ENCODE data around the gene TNIK. TPM values are rescaled to one million over a fixed set of nuclear protein-coding genes. Genes with fewer than 3 reads are reported as not detected.
"Not testable (repeated sequence)": the region's sequence is repeated elsewhere in the genome, so short reads cannot be mapped to it uniquely, and the experiment has no call there.

TNIK gene
- total RNA-seq, 1 donor from 2014 or later, result 33.9 TPM

DNA sequence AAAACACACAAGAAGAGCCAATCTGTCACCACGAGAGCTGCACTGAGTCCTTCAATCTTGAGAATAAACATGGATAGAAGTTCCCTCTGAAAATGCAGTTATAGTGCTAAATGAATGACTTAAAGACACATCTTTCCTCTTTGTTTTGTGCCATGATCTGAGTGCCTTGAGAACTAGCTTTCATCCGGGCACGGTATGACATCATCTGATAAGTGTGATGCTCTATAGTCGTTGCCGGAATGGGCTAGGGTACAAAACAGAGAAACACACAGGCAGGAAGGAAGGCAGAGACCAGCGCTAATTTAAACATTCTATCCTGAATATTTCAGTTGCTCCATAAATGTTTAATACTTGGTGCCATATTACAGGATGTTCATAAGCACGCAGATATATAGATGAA is 146.5 kb downstream of the TNIK start:
- DNase-seq (ENCODE audit: low spot score), result no peak

GRCh38 chr3:171312741-171313140 is 147.5 kb downstream of the TNIK start:
- DNase-seq (ENCODE audit: low spot score), result no peak

DNA sequence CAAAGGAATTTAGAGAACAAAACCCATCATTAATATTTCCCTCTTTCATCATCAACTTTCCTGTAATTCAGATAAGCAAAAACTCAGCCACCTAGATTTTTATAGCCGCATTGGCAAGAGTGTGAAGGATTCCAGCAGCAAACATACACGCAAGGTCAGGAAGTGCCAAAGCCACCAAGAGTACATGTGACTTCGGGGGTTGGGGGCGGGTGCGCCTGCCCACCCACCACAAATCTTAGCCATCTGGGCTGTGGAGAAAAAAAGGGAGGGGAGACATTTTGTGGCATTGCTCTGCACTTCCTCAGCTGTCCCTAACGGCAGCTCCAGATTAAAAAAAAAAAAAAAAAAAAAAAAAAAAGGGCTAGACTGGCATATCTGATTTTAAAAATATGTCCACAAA is 148.4 kb downstream of the TNIK start:
- DNase-seq (ENCODE audit: low spot score), result no peak

- DNase-seq (ENCODE audit: low spot score), result no peak
Observed at GRCh38 chr3:171309906-171310359, 150.3 kb downstream of the TNIK start.

DNA sequence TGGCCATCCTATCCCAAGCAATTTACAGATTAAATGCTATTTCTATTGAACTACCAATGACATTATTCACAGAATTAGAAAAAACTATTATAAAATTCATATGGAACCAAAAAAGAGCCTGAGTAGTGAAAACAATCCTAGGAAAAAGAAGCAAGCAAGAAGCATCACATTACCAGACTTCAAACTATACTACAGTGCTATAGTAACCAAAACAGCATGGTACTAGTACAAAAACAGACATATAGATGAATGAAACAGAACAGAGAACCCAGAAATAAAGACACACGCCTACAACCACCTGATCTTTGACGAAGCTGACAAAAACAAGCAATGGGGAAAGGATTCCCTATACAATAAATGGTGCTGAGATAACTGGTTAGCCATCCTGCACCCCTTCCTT is 152.2 kb downstream of the TNIK start:
- DNase-seq (ENCODE audit: low spot score), result no peak

GRCh38 chr3:171307046-171307585 is 153.1 kb downstream of the TNIK start:
- DNase-seq (ENCODE audit: low spot score), result no peak

GRCh38 chr3:171306631-171307030 is 153.6 kb downstream of the TNIK start:
- peak; percentile 70 for DNase-seq (ENCODE audit: low spot score)

DNA sequence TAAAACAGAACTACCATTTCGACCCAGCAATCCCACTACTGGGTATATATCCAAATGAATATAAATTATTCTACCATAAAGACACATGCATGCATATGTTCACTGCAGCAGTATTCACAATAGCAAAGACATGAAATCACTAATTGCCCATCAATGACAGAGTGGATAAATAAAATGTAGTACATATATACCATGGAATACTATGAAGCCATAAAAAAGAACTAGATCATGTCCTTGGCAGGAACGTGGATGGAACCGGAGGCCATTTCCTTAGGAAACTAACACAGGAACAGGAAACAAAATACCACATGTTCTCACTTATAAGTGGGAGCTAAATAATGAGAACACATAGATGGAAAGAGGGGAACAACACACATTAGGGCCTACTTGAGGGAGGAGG is 154.4 kb downstream of the TNIK start:
- not testable (repeated sequence) for DNase-seq (ENCODE audit: low spot score)

DNA sequence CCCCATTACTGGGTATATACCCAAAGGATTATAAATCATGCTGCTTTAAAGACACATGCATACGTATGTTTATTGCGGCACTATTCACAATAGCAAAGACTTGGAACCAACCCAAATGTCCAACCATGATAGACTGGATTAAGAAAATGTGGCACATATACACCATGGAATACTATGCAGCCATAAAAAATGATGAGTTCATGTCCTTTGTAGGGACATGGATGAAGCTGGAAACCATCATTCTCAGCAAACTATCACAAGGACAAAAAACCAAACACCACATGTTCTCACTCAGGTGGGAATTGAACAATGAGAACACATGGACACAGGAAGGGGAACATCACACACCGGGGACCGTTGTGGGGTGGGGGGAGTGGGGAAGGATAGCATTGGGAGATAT is 155.7 kb downstream of the TNIK start:
- DNase-seq (ENCODE audit: low spot score), result not testable (repeated sequence)

- DNase-seq (ENCODE audit: low spot score), result not testable (repeated sequence)
Observed at GRCh38 chr3:171304017-171304416, 156.2 kb downstream of the TNIK start.

DNA sequence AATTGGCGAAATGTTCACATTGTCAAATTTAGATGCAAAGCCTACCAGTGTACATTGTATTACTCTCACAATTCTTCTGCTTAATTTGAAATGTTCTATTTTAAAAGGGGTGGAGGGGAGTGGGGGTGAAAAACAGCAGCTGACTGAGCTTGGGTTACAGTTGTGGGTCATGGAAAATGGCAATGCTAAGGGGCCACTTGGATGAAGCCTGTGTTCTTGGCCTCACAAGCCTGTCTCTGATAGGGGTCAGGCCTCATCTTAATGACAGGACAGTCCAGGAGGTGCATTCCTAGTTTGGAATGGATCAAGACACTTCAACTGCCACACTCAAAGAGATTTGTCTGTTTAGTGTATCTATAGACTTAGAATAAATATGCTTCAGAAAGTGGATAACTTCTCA is 158.2 kb downstream of the TNIK start:
- no peak for DNase-seq (ENCODE audit: low spot score)

DNA sequence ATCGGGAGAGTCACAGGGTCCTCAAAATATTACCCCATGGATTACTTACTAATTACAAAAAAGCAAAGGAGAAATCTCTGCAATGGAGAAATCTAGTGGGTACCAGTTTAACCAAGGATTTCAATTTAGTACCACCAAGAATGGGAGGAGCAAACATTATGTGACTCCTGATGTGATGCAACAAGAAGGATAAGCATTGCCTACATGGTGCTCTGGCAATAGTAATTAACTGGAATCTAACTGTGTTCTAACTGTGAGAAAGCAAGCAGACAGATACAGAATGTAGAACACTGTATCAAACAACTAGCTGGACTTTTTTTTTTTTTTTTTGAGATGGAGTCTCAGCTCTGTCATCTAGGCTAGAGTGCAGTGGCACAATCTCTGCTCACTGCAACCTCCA is 159.2 kb downstream of the TNIK start:
- no peak for DNase-seq (ENCODE audit: low spot score)

DNA sequence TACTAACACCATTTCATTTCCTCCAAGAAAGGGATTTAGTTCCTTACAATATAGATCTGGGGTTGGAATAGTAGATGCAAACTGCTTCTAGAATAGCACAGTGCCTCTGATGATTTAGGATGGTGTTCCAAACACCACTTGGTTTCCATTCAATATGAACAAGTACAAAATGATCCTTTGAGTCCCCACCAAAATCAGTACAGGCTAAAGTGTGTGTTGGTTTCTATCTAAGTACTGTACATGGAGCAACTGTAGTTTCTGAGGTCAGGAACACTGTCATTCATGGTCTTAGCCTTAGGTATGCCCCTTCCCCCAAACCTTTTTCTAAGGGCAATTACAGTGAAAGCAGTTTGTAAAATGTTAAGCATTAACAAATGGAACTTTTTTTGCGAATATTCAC is 162.3 kb downstream of the TNIK start:
- no peak for DNase-seq (ENCODE audit: low spot score)

GRCh38 chr3:171297207-171297606 is 163.0 kb downstream of the TNIK start:
- no peak for DNase-seq (ENCODE audit: low spot score)

DNA sequence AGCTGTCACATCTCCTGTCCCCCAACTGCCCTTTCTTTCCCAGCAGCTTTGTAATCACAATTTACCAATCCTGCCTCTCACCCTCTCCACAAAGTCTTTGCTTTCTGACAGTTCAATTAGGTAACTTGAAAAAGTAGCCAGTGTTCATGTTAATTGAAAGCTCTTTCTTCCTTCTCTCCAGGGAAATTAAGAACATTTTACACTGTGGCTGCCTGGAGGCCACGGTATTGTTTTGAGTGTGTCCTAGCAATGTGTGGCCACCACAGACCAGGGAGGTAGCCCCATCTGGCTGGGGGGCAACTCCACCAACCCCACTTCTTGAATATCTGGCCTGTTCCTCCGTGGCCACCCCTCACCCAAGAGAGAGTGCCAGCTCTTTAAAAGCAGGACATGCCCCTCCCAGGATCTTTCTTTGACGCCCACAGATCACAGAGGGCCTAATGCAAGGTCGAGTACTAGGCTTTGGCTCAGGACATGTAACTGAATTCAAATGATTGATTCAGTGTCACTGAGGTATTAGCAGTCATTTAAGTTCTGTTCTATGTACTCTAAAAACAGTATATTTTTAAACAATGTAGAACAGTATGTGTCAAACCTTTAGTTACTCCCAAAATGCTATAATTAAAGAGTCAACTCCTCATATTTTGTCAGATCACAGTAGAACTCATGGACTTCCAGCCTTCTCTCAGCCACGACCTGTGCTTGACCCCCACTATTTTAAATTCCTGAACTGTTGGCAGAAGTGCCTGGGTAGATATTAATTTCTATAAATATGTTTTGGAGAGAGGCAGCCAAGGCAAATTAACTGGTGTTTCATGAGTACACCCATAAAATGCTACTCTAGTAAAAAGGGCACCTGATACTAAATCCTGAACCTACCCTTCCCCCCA is 164.5 kb downstream of the TNIK start:
- DNase-seq (ENCODE audit: low spot score), result no peak

- no peak for DNase-seq (ENCODE audit: low spot score)
Observed at GRCh38 chr3:171293142-171293782, 166.9 kb downstream of the TNIK start.

DNA sequence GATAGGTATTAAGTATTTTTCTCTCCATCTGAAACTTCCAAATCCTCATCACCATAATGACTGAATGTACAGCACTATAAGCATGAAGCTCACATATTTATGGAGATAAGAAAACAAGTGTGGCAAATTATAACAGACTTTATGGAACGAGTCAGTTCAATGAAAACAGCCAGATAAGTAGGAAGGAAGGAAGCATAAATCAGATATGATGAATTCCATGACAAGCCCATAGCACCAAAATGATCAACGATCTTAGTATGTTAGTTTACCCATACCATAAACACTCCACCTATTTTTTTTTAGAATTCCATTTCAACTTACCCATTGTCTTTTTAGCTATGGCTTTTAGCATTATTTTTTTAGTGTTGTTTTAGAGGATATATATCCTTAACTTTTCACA is 169.5 kb downstream of the TNIK start:
- no peak for DNase-seq (ENCODE audit: low spot score)

- no peak for DNase-seq (ENCODE audit: low spot score)
Observed at GRCh38 chr3:171289291-171289690, 170.9 kb downstream of the TNIK start.

DNA sequence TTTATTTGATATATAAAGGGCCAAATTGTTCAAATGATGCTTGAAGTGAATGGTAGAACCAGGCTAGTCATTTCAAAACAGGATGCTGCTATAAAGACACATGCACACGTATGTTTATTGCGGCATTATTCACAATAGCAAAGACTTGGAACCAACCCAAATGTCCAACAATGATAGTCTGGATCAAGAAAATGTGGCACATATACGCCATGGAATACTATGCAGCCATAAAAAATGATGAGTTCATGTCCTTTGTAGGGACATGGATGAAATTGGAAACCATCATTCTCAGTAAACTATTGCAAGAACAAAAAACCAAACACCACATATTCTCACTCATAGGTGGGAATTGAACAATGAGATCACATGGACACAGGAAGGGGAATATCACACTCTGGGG is 172.4 kb downstream of the TNIK start:
- DNase-seq (ENCODE audit: low spot score), result not testable (repeated sequence)

DNA sequence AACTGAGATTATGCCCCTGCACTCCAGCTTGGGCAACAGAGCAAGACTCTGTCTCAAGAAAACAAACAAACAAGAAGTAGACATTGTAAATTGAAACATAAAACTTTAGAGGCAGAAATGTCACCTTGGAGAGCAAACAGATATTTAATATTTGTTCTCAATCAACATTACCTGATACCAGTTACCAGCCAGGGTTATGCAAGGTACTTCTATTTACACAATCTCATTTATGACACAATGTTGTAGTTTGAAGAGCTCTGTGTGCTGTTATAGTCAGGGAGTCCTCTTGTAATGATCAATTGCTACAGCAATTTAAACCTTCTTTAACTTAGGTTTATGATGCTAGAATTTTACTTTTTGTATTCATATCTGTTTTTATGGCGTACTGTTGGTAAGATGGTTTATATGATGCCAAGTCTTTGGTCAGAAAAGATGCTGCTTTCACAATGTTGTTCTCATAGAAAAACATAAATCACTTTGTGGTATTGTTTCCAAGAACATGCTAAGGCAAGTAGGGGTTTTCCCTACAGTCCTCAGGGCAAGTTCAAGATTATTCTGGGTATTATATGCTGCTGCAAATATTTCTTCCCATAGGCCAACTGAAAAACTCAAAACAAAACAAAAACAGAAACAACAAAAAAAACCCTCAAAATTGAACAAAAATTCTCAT is 173.5 kb downstream of the TNIK start:
- DNase-seq (ENCODE audit: low spot score), result no peak

GRCh38 chr3:171285287-171285686 is 174.9 kb downstream of the TNIK start:
- no peak for DNase-seq (ENCODE audit: low spot score)
